ENCODE measurements around the gene ZNF236.

GRCh38 chr18:77005651-77006195 is 183.4 kb downstream of the ZNF236 start:
- TF ChIP-seq MYC (CRISPR knock-in tag; IDR thresholded peaks at IDR 0.05; ENCODE audit: borderline replicate concordance) (no peak), CTCF (CRISPR knock-in tag; IDR thresholded peaks at IDR 0.05) (no peak), ZNF251 (CRISPR knock-in tag; IDR thresholded peaks at IDR 0.05) (no peak), TBL1XR1 (IDR thresholded peaks at IDR 0.05; ENCODE audit: borderline replicate concordance, low read length, partially characterized antibody) (no peak), ZBTB8A (CRISPR knock-in tag; IDR thresholded peaks at IDR 0.05; ENCODE audit: borderline replicate concordance, low read depth) (no peak), TAF15 (IDR thresholded peaks at IDR 0.05; ENCODE audit: low read depth, low read length, poor library complexity, severe bottlenecking) (no peak), ZBTB34 (CRISPR knock-in tag; IDR thresholded peaks at IDR 0.05) (no peak), JUNB (CRISPR knock-in tag; IDR thresholded peaks at IDR 0.05; ENCODE audit: borderline replicate concordance) (no peak)
